ENCODE results near the gene AGAP1. TPM values are rescaled to one million over a fixed set of nuclear protein-coding genes. Genes with fewer than 3 reads are reported as not detected.

The AGAP1 gene
- total RNA-seq, 2 experiments from 2014 or later = not detected

DNA sequence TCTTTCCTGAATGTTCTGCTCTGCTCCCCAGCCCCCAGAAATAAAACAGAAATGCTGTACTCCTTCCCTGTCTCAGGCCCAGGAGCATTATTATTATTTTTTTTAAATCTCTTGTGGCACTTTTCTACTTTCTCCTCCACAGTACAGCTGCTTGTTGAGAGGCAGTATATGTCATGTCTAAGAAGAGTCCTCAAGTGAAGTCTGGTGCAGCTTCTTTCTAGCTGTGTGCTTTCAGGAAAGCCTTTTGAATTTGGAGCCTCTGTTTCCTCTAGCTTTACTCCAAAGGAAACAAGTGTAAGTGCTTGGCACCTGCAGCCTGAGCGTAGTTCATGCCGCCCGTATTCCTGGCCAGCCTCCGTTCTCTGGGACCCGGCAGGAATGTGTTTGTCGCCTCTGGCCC is 22.4 kb downstream of the AGAP1 start:
- Histone ChIP-seq H2AFZ (ENCODE audit: low read length) (no peak overlapping the region), H3K4me2 (ENCODE audit: low read length) (no peak overlapping the region), H3K36me3 (ENCODE audit: insufficient read depth, low read length) (no peaks in the 10 kb centered on the region), H3K4me1 (ENCODE audit: insufficient read depth, low read length, poor library complexity, severe bottlenecking) (no peaks in the 10 kb centered on the region), H3K79me2 (ENCODE audit: insufficient read depth, low read depth, low read length) (no peaks in the 10 kb centered on the region), H3K9me2 (ENCODE audit: insufficient read depth, low read length) (no peaks in the 10 kb centered on the region), H3K4me3 (ENCODE audit: low read depth, low read length, poor library complexity, severe bottlenecking) (no peak overlapping the region), H3K27ac (ENCODE audit: low read depth, low read length, poor library complexity, severe bottlenecking) (no peak overlapping the region), H3K9me3 (ENCODE audit: low read length) (no peaks in the 10 kb centered on the region), H4K20me1 (ENCODE audit: insufficient read depth, low read length) (no peaks in the 10 kb centered on the region)
- intact Hi-C loops (cut with micrococcal nuclease; ENCODE audit: unreplicated experiment) = no loop called here
- DNase-seq (ENCODE audit: low spot score) = no peak
- BruUV-seq (replicated peaks) = no TSS peak
- TF ChIP-seq, protein P1, sequence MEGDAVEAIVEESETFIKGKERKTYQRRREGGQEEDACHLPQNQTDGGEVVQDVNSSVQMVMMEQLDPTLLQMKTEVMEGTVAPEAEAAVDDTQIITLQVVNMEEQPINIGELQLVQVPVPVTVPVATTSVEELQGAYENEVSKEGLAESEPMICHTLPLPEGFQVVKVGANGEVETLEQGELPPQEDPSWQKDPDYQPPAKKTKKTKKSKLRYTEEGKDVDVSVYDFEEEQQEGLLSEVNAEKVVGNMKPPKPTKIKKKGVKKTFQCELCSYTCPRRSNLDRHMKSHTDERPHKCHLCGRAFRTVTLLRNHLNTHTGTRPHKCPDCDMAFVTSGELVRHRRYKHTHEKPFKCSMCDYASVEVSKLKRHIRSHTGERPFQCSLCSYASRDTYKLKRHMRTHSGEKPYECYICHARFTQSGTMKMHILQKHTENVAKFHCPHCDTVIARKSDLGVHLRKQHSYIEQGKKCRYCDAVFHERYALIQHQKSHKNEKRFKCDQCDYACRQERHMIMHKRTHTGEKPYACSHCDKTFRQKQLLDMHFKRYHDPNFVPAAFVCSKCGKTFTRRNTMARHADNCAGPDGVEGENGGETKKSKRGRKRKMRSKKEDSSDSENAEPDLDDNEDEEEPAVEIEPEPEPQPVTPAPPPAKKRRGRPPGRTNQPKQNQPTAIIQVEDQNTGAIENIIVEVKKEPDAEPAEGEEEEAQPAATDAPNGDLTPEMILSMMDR (conservative IDR thresholded peaks at IDR 0.05; ENCODE audit: low read length) = no peak
- no peak for TF ChIP-seq EZH2phosphoT487 (IDR thresholded peaks at IDR 0.05; ENCODE audit: borderline replicate concordance, low read depth, low read length)
- CTCF ChIA-PET (ENCODE audit: unreplicated experiment) = no interaction called here
- POLR2A ChIA-PET = no interaction called here

DNA sequence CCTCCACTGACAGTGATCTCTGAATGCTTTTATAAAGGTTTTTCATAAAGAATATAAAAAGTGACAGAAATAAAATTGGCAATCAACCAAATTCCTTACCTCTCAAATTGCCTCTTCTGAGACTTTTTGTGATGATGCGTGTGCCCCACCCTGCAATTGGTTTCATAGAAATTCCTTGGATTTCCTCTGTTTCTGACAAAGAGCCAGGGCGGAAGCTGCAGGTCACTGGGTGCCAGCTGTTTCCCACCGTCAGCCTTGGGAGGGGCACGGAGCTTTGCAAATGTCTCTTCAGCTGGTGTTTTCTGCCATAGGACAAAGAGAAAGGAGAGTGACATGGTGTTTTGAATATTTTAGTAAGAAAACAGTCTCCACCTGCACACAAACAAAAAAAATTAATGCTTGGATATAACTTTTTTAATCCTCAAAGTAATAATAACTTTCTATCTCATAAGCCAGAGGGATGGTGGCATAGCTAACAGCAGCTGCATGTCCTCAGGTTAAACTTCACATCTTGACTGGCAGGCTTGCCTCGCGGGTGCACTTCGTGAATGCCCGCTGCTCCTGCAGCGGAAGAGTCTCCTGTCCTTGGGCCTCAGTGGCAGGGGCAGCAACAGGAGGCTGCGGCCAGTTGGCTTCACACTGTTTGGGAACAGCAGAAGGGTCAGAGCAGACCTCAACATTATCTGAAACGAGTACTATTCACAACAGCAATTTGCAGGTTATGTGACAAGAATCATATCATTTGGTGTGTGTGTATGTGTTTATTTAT is 24.7 kb downstream of the AGAP1 start:
- H4K20me1 ChIP-seq (ENCODE audit: insufficient read depth, low read length) = no peaks in the 10 kb centered on the region
- no peaks in the 10 kb centered on the region for H3K9me3 ChIP-seq (ENCODE audit: low read length)
- TF ChIP-seq EZH2phosphoT487 (IDR thresholded peaks at IDR 0.05; ENCODE audit: borderline replicate concordance, low read depth, low read length) = no peak
- TF ChIP-seq, protein P1 (conservative IDR thresholded peaks at IDR 0.05; ENCODE audit: low read length) = no peak
- H2AFZ ChIP-seq (ENCODE audit: low read length) = no peak overlapping the region
- ChIA-PET POLR2A (interaction anchor here (0.6 kb wide), 1 partner anchor 22 kb away, joined by 3 read pairs; no protein-coding TSS in a partner anchor), CTCF (ENCODE audit: unreplicated experiment) (no interaction called here)
- intact Hi-C loops (cut with micrococcal nuclease; ENCODE audit: unreplicated experiment) = no loop called here
- H3K79me2 ChIP-seq (ENCODE audit: insufficient read depth, low read depth, low read length) = no peaks in the 10 kb centered on the region
- no peaks in the 10 kb centered on the region for H3K9me2 ChIP-seq (ENCODE audit: insufficient read depth, low read length)
- DNase-seq (ENCODE audit: low spot score) = no peak
- H3K4me1 ChIP-seq (ENCODE audit: insufficient read depth, low read length, poor library complexity, severe bottlenecking) = no peaks in the 10 kb centered on the region
- H3K4me3 ChIP-seq (ENCODE audit: low read depth, low read length, poor library complexity, severe bottlenecking) = no peak overlapping the region
- H3K36me3 ChIP-seq (ENCODE audit: insufficient read depth, low read length) = no peaks in the 10 kb centered on the region
- BruUV-seq (replicated peaks) = no TSS peak
- no peak overlapping the region for H3K4me2 ChIP-seq (ENCODE audit: low read length)
- H3K27ac ChIP-seq (ENCODE audit: low read depth, low read length, poor library complexity, severe bottlenecking) = no peak overlapping the region

DNA sequence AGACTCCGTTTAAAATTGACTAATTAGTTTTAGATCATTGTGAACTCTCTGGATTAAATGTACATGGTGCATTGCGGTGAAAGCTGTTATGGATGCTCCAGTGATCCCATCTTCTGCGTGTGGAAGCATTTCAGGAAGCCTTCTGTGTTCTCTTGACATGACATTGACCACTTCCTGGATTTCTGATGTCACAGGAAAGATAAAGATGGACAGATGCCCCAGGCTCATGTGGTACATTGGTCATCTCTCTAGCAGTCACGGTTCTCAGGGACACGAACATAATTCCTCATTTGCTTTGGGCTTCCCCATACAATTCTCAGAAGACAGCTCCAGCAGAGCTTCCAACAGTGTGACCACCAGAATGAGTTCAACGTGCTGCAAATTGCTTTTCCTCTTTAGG is 26.9 kb downstream of the AGAP1 start:
- H3K27ac ChIP-seq (ENCODE audit: low read depth, low read length, poor library complexity, severe bottlenecking) = no peak overlapping the region
- no peaks in the 10 kb centered on the region for H3K9me3 ChIP-seq (ENCODE audit: low read length)
- no peak overlapping the region for H3K4me3 ChIP-seq (ENCODE audit: low read depth, low read length, poor library complexity, severe bottlenecking)
- ChIA-PET POLR2A (no interaction called here), CTCF (ENCODE audit: unreplicated experiment) (no interaction called here)
- TF ChIP-seq, protein P1 (conservative IDR thresholded peaks at IDR 0.05; ENCODE audit: low read length) = no peak
- no peak for TF ChIP-seq EZH2phosphoT487 (IDR thresholded peaks at IDR 0.05; ENCODE audit: borderline replicate concordance, low read depth, low read length)
- intact Hi-C loops (cut with micrococcal nuclease; ENCODE audit: unreplicated experiment) = no loop called here
- H3K4me2 ChIP-seq (ENCODE audit: low read length) = no peak overlapping the region
- no peaks in the 10 kb centered on the region for H3K36me3 ChIP-seq (ENCODE audit: insufficient read depth, low read length)
- no peaks in the 10 kb centered on the region for H3K79me2 ChIP-seq (ENCODE audit: insufficient read depth, low read depth, low read length)
- no peaks in the 10 kb centered on the region for H3K9me2 ChIP-seq (ENCODE audit: insufficient read depth, low read length)
- H4K20me1 ChIP-seq (ENCODE audit: insufficient read depth, low read length) = no peaks in the 10 kb centered on the region
- DNase-seq (ENCODE audit: low spot score) = no peak
- H2AFZ ChIP-seq (ENCODE audit: low read length) = no peak overlapping the region
- no TSS peak for BruUV-seq (replicated peaks)
- no peaks in the 10 kb centered on the region for H3K4me1 ChIP-seq (ENCODE audit: insufficient read depth, low read length, poor library complexity, severe bottlenecking)

All from OCI-LY7 (cell line).